GM18511 (cell line): Measurements from ENCODE around the gene ST6GALNAC6.

Experiments
- ATAC-seq: cut with Tn5 transposase; IDR thresholded peaks from one replicate; pipeline ENCODE4 v1.9.1; 2021; ENCODE audit warnings: mild to moderate bottlenecking, moderate library complexity; ENCODE audit not compliant: unreplicated experiment

Gene ST6GALNAC6

GRCh38 chr9:127899128-127899943, at the start of gene ST6GALNAC6:
Gene ST6GALNAC6 (minus strand): TSS chr9:127899603. CDS start chr9:127897981, 1,622 bp downstream.
- peak; percentile 53 for ATAC-seq

DNA sequence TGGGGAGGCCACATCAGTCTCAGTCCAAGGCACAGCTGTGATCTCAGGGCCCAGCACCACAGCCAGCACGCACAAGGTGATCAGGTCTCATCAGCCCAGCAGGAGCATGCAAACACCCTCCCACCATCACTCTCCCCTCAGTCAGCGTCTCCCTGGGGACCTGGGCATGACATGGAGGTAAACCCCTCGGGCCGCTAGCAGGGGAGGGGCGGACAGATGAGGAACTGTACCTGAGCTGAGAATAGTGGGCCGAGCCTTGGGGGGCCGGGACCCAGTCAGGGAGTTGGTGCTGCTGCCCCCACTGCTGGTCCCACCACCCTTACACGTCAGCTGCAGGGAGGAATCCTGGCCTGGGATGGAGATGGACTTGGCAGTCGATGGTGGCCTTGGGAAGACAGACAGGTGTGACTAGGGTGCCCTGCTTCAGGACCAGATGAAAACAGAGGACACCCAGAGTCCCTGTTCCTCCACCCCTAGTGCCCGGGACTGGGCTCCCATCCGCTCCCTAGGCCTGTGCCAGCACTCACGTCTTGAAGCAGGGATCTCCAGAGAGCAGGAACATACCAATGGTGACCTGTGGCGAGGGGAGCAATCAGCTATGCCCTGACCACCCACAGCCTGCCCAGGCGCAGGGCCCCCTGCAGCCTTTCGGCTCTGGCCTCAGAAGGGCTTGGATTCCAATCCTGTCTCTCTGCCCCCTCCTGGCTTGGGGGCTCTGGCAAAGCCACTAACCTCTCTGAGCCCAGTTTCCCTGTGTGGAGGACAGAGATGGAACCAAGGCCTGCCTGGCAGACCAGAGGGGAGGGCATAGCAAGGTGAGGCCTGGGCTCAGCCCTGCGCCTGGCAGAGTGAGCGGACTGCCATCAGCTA, 48.7 kb upstream of the ST6GALNAC6 start:
- no peak for ATAC-seq

- ATAC-seq = no peak
These were observed 47.3 kb upstream of the ST6GALNAC6 start for GRCh38 chr9:127946728-127947127.

DNA sequence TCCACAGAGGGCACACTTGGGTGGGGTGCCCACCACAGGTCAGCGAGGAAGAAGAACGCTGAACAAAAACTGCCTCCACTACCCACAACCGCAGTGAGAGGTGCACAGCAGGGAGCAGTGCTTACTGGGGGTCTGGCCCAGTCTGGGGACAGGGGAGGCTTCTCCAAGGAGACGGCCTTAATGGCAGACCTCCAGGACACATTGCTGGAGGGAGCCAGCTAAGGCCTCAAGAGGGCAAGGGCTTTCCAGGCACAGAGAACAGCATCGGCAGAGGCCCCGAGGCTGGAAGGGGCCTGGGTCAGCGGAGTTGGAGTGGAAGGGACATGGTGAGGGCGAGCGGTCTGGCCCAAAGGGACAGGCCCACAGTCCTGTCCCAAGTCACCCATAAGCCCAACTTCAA, 46.5 kb upstream of the ST6GALNAC6 start:
- ATAC-seq = no peak

DNA sequence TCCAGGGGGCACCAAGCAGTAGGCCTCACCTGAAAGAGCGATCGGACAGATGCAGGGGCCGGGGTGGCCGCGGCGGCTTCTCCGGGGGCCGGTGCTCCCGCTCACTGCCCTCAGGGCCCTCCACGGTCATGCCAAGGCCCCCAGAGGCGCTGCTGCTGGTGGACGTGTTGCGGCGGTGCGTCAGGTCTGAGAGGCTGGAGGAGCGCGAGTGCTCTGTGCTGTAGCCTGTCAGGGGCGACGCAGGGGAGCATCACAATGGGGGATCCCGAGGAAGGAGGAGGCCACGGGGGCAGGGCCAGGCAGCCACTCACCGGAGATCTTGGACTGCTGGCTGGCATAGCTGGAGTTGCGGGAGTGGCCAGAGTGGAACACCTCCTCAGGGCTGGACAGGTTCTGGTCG, 45.9 kb upstream of the ST6GALNAC6 start:
- no peak for ATAC-seq

- no peak for ATAC-seq
These were observed 45.3 kb upstream of the ST6GALNAC6 start for GRCh38 chr9:127944586-127945218.

- ATAC-seq = no peak
These were observed 44.3 kb upstream of the ST6GALNAC6 start for GRCh38 chr9:127943731-127944144.

DNA sequence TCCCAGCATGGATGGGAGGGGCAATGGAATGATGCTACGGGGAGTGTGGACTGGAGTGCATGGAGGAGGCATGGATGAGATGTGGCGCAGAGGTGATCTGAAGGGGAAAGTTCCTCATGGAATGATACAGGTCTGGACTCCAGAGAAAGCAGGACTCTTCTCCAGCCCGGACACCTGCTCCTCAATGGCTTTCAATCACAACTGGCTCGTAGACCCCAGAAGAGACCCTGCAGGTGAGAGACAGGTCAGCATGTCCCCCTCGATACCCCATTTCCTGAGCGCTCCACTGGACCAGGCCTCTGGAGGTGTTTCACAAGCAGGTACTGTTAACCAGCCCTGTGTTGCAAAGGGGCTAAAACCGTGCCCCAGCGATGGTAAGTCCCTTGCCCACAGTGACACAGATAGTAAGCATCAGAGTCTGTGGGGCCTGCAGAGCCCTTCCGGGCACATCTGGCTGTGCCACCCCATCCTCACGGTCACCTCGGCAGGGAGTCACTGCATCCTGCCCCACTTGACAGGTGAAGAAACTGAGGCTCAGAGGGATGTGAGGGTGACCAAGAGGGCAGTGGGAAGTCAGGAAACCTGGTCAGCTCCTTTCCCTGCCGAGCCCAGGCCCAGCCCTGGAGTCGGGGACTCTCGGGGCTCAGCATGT, 43.7 kb upstream of the ST6GALNAC6 start:
- ATAC-seq = no peak

- no peak for ATAC-seq
These were observed 43.0 kb upstream of the ST6GALNAC6 start for GRCh38 chr9:127942216-127943010.

- no peak for ATAC-seq
These were observed 42.5 kb upstream of the ST6GALNAC6 start for GRCh38 chr9:127941961-127942215.

GRCh38 chr9:127941062-127941960, 41.9 kb upstream of the ST6GALNAC6 start:
- ATAC-seq = no peak

DNA sequence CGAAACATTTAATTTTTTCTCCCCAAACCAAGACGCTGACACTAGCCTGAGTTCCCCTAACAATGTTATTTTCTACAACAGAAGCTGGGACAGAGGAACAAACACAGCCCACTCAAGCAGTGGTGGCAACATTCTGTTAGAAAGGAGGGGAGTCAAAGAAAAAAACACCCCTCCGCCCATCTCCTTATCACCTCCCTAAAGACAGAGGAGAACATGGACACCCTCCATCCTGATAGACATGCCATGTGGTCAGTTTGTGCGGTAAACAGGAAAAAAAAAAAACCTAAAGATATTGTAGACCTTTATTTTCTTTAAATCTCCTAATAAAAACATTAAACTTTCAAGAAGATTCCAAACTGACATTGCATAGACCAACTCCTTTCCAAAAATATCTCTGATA, 41.2 kb upstream of the ST6GALNAC6 start:
- no peak for ATAC-seq

GRCh38 chr9:127938298-127938690, 38.9 kb upstream of the ST6GALNAC6 start:
- ATAC-seq = no peak

- peak; percentile 89 for ATAC-seq
These were observed 38.2 kb upstream of the ST6GALNAC6 start, which contains the start of gene DPM2 for GRCh38 chr9:127937388-127938297. Gene DPM2 (minus strand): TSS chr9:127937854. CDS start chr9:127937820, 34 bp downstream.

- ATAC-seq = no peak
These were observed 37.6 kb upstream of the ST6GALNAC6 start for GRCh38 chr9:127937056-127937387.

GRCh38 chr9:127936347-127936852, 37.0 kb upstream of the ST6GALNAC6 start:
- no peak for ATAC-seq

- no peak for ATAC-seq
These were observed 36.4 kb upstream of the ST6GALNAC6 start for GRCh38 chr9:127935765-127936221.

- no peak for ATAC-seq
These were observed 35.6 kb upstream of the ST6GALNAC6 start for GRCh38 chr9:127934986-127935385.
